Fibroblast of gingiva (primary cell): ENCODE results near the gene NDUFAF7.
A peak's percentile ranks its signal among the peaks of the same experiment; 100 is the strongest.
"Not testable (repeated sequence)": the region's sequence is repeated elsewhere in the genome, so short reads cannot be mapped to it uniquely, and the experiment has no call there.

ENCODE experiments used
- DNase-seq: peaks from one replicate; pipeline ENCODE4 v3.0.0-alpha.2; 2011; ENCODE audit warnings: low read depth

NDUFAF7 gene

GRCh38 chr2:37231241-37232130 lies at the start of gene NDUFAF7, which contains the start of gene CEBPZ:
Gene NDUFAF7, plus strand, starts transcription at chr2:37231658. Its CDS starts 48 bp downstream, at chr2:37231706.
Gene CEBPZ, minus strand, starts transcription at chr2:37231596. Its CDS starts 29 bp downstream, at chr2:37231567.
- DNase-seq = peak; percentile 87

- no peak for DNase-seq
Measured at GRCh38 chr2:37181726-37182684, 49.5 kb upstream of the NDUFAF7 start.

GRCh38 chr2:37188570-37188969 lies 42.9 kb upstream of the NDUFAF7 start, which contains the start of gene SULT6B1:
Gene SULT6B1, minus strand, starts transcription at chr2:37188670. Its CDS starts 30 bp downstream, at chr2:37188640.
- DNase-seq = no peak

GRCh38 chr2:37189452-37190153 lies 41.9 kb upstream of the NDUFAF7 start:
- peak; percentile 81 for DNase-seq

- DNase-seq = no peak
Measured at GRCh38 chr2:37190290-37190689, 41.2 kb upstream of the NDUFAF7 start.

- no peak for DNase-seq
Measured at GRCh38 chr2:37191253-37191652, 40.2 kb upstream of the NDUFAF7 start.

GRCh38 chr2:37191747-37192146 lies 39.7 kb upstream of the NDUFAF7 start:
- DNase-seq = no peak

- DNase-seq = no peak
Measured at GRCh38 chr2:37192551-37192950, 38.9 kb upstream of the NDUFAF7 start.

- not testable (repeated sequence) for DNase-seq
Measured at GRCh38 chr2:37195862-37196319, 35.6 kb upstream of the NDUFAF7 start.

- DNase-seq = peak; percentile 68
Measured at GRCh38 chr2:37196320-37197195, 34.9 kb upstream of the NDUFAF7 start, which contains the start of gene CEBPZOS. Gene CEBPZOS, plus strand, starts transcription at chr2:37196496. Its CDS starts 3,209 bp downstream, at chr2:37199705.

- DNase-seq = no peak
Measured at GRCh38 chr2:37198681-37199065, 32.8 kb upstream of the NDUFAF7 start.

- DNase-seq = no peak
Measured at GRCh38 chr2:37201208-37201607, 30.2 kb upstream of the NDUFAF7 start.

GRCh38 chr2:37201766-37202165 lies 29.7 kb upstream of the NDUFAF7 start:
- DNase-seq = no peak

- DNase-seq = no peak
Measured at GRCh38 chr2:37203708-37204107, 27.8 kb upstream of the NDUFAF7 start.

- not testable (repeated sequence) for DNase-seq
Measured at GRCh38 chr2:37205071-37205661, 26.3 kb upstream of the NDUFAF7 start.

GRCh38 chr2:37205689-37206341 lies 25.6 kb upstream of the NDUFAF7 start:
- no peak for DNase-seq

- DNase-seq = not testable (repeated sequence)
Measured at GRCh38 chr2:37206760-37207159, 24.7 kb upstream of the NDUFAF7 start.

GRCh38 chr2:37211212-37211611 lies 20.2 kb upstream of the NDUFAF7 start:
- DNase-seq = no peak

GRCh38 chr2:37211939-37212338 lies 19.5 kb upstream of the NDUFAF7 start:
- no peak for DNase-seq

- DNase-seq = no peak
Measured at GRCh38 chr2:37215250-37215649, 16.2 kb upstream of the NDUFAF7 start.
